HG03103 (cell line): ENCODE data around the gene OSTN.
"Not testable (repeated sequence)": the region's sequence is repeated elsewhere in the genome, so short reads cannot be mapped to it uniquely, and the experiment has no call there.

Experiments
- ATAC-seq: cut with Tn5 transposase; IDR thresholded peaks from one replicate; pipeline ENCODE4 v1.9.1; 2021; ENCODE audit warnings: low read depth; ENCODE audit not compliant: unreplicated experiment

OSTN gene

GRCh38 chr3:191261304-191261638 is 62.2 kb downstream of the OSTN start:
- ATAC-seq = no peak

- no peak for ATAC-seq
Observed at GRCh38 chr3:191262650-191263049, 63.6 kb downstream of the OSTN start.

- ATAC-seq = peak; percentile 75
Observed at GRCh38 chr3:191263365-191263764, 64.3 kb downstream of the OSTN start.

- ATAC-seq = no peak
Observed at GRCh38 chr3:191263850-191264249, 64.8 kb downstream of the OSTN start.

GRCh38 chr3:191268737-191269136 is 69.7 kb downstream of the OSTN start:
- ATAC-seq = no peak

- ATAC-seq = peak; percentile 74
Observed at GRCh38 chr3:191269289-191270085, 70.4 kb downstream of the OSTN start.

- not testable (repeated sequence) for ATAC-seq
Observed at GRCh38 chr3:191275244-191275643, 76.2 kb downstream of the OSTN start.

- no peak for ATAC-seq
Observed at GRCh38 chr3:191275751-191276150, 76.7 kb downstream of the OSTN start.

GRCh38 chr3:191280111-191280510 is 81.1 kb downstream of the OSTN start:
- no peak for ATAC-seq

- no peak for ATAC-seq
Observed at GRCh38 chr3:191280882-191281281, 81.8 kb downstream of the OSTN start.

GRCh38 chr3:191282251-191283185 is 83.5 kb downstream of the OSTN start:
- ATAC-seq = no peak

- no peak for ATAC-seq
Observed at GRCh38 chr3:191283400-191283799, 84.4 kb downstream of the OSTN start.

GRCh38 chr3:191290311-191291025 is 91.4 kb downstream of the OSTN start:
- ATAC-seq = peak; percentile 65

GRCh38 chr3:191292243-191293015 is 93.4 kb downstream of the OSTN start:
- ATAC-seq = no peak

- no peak for ATAC-seq
Observed at GRCh38 chr3:191294291-191294690, 95.2 kb downstream of the OSTN start.

- peak; percentile 78 for ATAC-seq
Observed at GRCh38 chr3:191296041-191296541, 97.0 kb downstream of the OSTN start.

- no peak for ATAC-seq
Observed at GRCh38 chr3:191298846-191299245, 99.8 kb downstream of the OSTN start.

- peak; percentile 28 for ATAC-seq
Observed at GRCh38 chr3:191300422-191300821, 101.4 kb downstream of the OSTN start.

- ATAC-seq = peak; percentile 70
Observed at GRCh38 chr3:191301017-191301416, 102.0 kb downstream of the OSTN start.

- no peak for ATAC-seq
Observed at GRCh38 chr3:191301782-191302411, 102.9 kb downstream of the OSTN start.
